CD14-positive monocyte (primary cell): ENCODE measurements around the gene GFPT2. TPM values are rescaled to one million over a fixed set of nuclear protein-coding genes. Genes with fewer than 3 reads are reported as not detected.

Source experiments
- DNase-seq, 3 donors: peaks; one replicate each; pipeline ENCODE4 v3.0.0-alpha.2; 2011 to 2022
- H2AFZ ChIP-seq: 2 replicates; pipeline ENCODE4 v1.6.0; 2012; ENCODE audit warnings: mild to moderate bottlenecking, low read depth, low read length, inconsistent platforms; ENCODE audit not compliant: insufficient read depth, poor library complexity, severe bottlenecking
- H3K27ac ChIP-seq, 2 donors: 1 replicate in 1 of 2; 2 replicates in 1 of 2; pipeline ENCODE4 v1.5.1; 2012 to 2013; ENCODE audit warnings: low read length in 2 of 2, control low read depth in 1 of 2, inconsistent platforms in 1 of 2, low read depth in 1 of 2, mild to moderate bottlenecking in 1 of 2
- H3K27me3 ChIP-seq, 2 donors: one replicate each; pipeline versions ENCODE4 v1.6.0 to v1.6.1; 2011 to 2013; ENCODE audit warnings: low read length in 2 of 2; ENCODE audit not compliant: control insufficient read depth in 2 of 2, insufficient read depth in 2 of 2
- H3K36me3 ChIP-seq, 2 donors: replicated peaks in 1 of 2; 1 replicate in 1 of 2; 2 replicates in 1 of 2; pipeline versions ENCODE4 v1.5.1 to v1.6.1; 2012 to 2013; ENCODE audit warnings: low read length in 2 of 2, control low read depth in 1 of 2, inconsistent platforms in 1 of 2, mild to moderate bottlenecking in 1 of 2; ENCODE audit not compliant: insufficient read depth in 2 of 2, control insufficient read depth in 1 of 2
- H3K4me1 ChIP-seq, 2 donors: 1 replicate in 1 of 2; 2 replicates in 1 of 2; pipeline versions ENCODE4 v1.5.1 to v1.6.1; 2012 to 2013; ENCODE audit warnings: low read length in 2 of 2, control low read depth in 1 of 2, inconsistent platforms in 1 of 2, mild to moderate bottlenecking in 1 of 2, moderate library complexity in 1 of 2; ENCODE audit not compliant: insufficient read depth in 2 of 2, control insufficient read depth in 1 of 2
- H3K4me2 ChIP-seq: replicated peaks from 2 replicates; pipeline ENCODE3; 2012; ENCODE audit warnings: low read length, moderate library complexity, mild to moderate bottlenecking; ENCODE audit not compliant: poor library complexity, severe bottlenecking; ENCODE audit errors: extremely low read depth
- H3K4me3 ChIP-seq, 3 experiments: fragments of 200-600 bp in 1 of 3; sonication (generic) in 1 of 3; replicated peaks in 1 of 3; 1 replicate in 2 of 3; 2 replicates in 1 of 3; pipeline ENCODE4 v1.5.1; 2011 to 2013; ENCODE audit warnings: low read length in 3 of 3, mild to moderate bottlenecking in 3 of 3, control low read depth in 2 of 3, low read depth in 2 of 3, inconsistent platforms in 1 of 3, moderate library complexity in 1 of 3
- H3K79me2 ChIP-seq: 2 replicates; pipeline ENCODE4 v1.6.0; 2012; ENCODE audit warnings: mild to moderate bottlenecking, control low read depth, inconsistent platforms, low read length, moderate library complexity; ENCODE audit not compliant: insufficient read depth
- H3K9ac ChIP-seq: 2 replicates; pipeline ENCODE4 v1.6.0; 2017; ENCODE audit warnings: low read length, mild to moderate bottlenecking; ENCODE audit not compliant: insufficient read depth, poor library complexity, severe bottlenecking
- H3K9me3 ChIP-seq, 2 donors: replicated peaks in 1 of 2; 1 replicate in 1 of 2; 2 replicates in 1 of 2; pipeline versions ENCODE4 v1.5.1 to v1.6.1; 2012 to 2013; ENCODE audit warnings: low read length in 2 of 2, control low read depth in 1 of 2; ENCODE audit not compliant: control insufficient read depth in 1 of 2, insufficient read depth in 1 of 2
- H4K20me1 ChIP-seq: 2 replicates; pipeline ENCODE4 v1.6.0; 2012; ENCODE audit warnings: mild to moderate bottlenecking, low read length, control low read depth, moderate library complexity; ENCODE audit not compliant: insufficient read depth
- H3K27ac Mint-ChIP-seq, 7 donors: one replicate each; pipeline ENCODE4 v1.8.0; 2020; ENCODE audit warnings: mild to moderate bottlenecking in 7 of 7, mixed read lengths in 7 of 7, moderate library complexity in 6 of 7, inconsistent platforms in 2 of 7
- H3K27me3 Mint-ChIP-seq, 3 donors: one replicate each; pipeline ENCODE4 v1.8.0; 2021 to 2022; ENCODE audit warnings: low read depth in 3 of 3, mild to moderate bottlenecking in 3 of 3, mixed read lengths in 3 of 3, moderate library complexity in 3 of 3, inconsistent platforms in 1 of 3
- H3K36me3 Mint-ChIP-seq, 2 donors: one replicate each; pipeline ENCODE4 v1.8.0; 2020; ENCODE audit warnings: mixed read lengths in 2 of 2, inconsistent platforms in 1 of 2, mild to moderate bottlenecking in 1 of 2
- H3K4me1 Mint-ChIP-seq: one replicate; pipeline ENCODE4 v1.8.0; 2020; ENCODE audit warnings: mild to moderate bottlenecking, mixed read lengths
- H3K4me3 Mint-ChIP-seq, 2 donors: one replicate each; pipeline ENCODE4 v1.8.0; 2020; ENCODE audit warnings: mild to moderate bottlenecking in 2 of 2, mixed read lengths in 2 of 2, moderate library complexity in 1 of 2
- H3K9me3 Mint-ChIP-seq, 7 donors: one replicate each; pipeline ENCODE4 v1.8.0; 2020 to 2022; ENCODE audit warnings: mixed read lengths in 7 of 7, mild to moderate bottlenecking in 6 of 7, moderate library complexity in 6 of 7, inconsistent platforms in 2 of 7
- CTCF ChIP-seq: fragments of 200-600 bp; IDR thresholded peaks from one replicate; pipeline ENCODE4 v1.8.0; 2022; ENCODE audit warnings: antibody characterized with exemption, mild to moderate bottlenecking
- WGBS: methylation state at CpG from one replicate; pipeline ENCODE4 v1.1.5; 2013; ENCODE audit warnings: missing lambda C conversion rate; ENCODE audit not compliant: insufficient coverage; 5-methylcytosine and 5-hydroxymethylcytosine counted together
- intact Hi-C, 2 donors: fragments of 100-400 bp; cut with micrococcal nuclease; formaldehyde crosslinking; loops; one replicate each; pipeline versions ENCODE4 v1.15.0 to v1.15.1; 2023
- polyA plus RNA-seq, 3 donors: library from polyadenylated mRNA; depleted of rRNA in 1 of 3; unstranded in 2 of 3; stranded (reverse) in 1 of 3; fragments of 300-500 nt in 2 of 3; fragments of >200 nt in 1 of 3; fragmentation: Illumina TruSeq in 2 of 3; gene quantifications; 1 replicate in 2 of 3; 2 replicates in 1 of 3; pipeline ENCODE4 v1.2.3, GENCODE V29; 2012 to 2021

GFPT2 gene
- polyA plus RNA-seq, 3 donors: not detected

- Histone ChIP-seq H3K4me3 (no peak overlapping the region), H3K9me3 (no peaks in the 10 kb centered on the region), H2AFZ (no peak overlapping the region), H3K4me1 (no peaks in the 10 kb centered on the region), H3K79me2 (no peaks in the 10 kb centered on the region), H3K4me2 (no peak overlapping the region), H3K27me3 (no peaks in the 10 kb centered on the region), H4K20me1 (no peaks in the 10 kb centered on the region), H3K9ac (no peak overlapping the region), H3K36me3 (no peaks in the 10 kb centered on the region), H3K27ac (no peak overlapping the region)
- Mint-ChIP-seq H3K4me1 (no peaks in the 10 kb centered on the region), H3K9me3 (peaks cover 0 to 2% (median 0%) of the 10 kb centered on the region in 7 donors), H3K27ac (peak overlapping the region in 2 of 7 donors; percentile 19 to 47), H3K27me3 (peaks cover 4 to 9% (median 4%) of the 10 kb centered on the region in 3 donors), H3K4me3 (no peak overlapping the region), H3K36me3 (no peaks in the 10 kb centered on the region)
- TF ChIP-seq CTCF: no peak
- no peak for DNase-seq
- intact Hi-C loops: loop anchor here in 1 of 2 donors (5.0 kb wide), 1 partner anchor 186 kb away; no protein-coding TSS in a partner anchor
- 88% methylated on average over 20 of the region's 23 CpGs for WGBS
These were observed 34.6 kb downstream of the GFPT2 start for GRCh38 chr5:180318456-180319089.

- Mint-ChIP-seq H3K36me3 (no peaks in the 10 kb centered on the region), H3K4me3 (no peak overlapping the region), H3K4me1 (no peaks in the 10 kb centered on the region), H3K9me3 (peaks cover 0 to 7% (median 0%) of the 10 kb centered on the region in 7 donors), H3K27ac (no peak overlapping the region), H3K27me3 (peaks cover 2 to 9% (median 4%) of the 10 kb centered on the region in 3 donors)
- no peak for TF ChIP-seq CTCF
- Histone ChIP-seq H3K27ac (no peak overlapping the region), H3K9ac (no peak overlapping the region), H3K4me2 (no peak overlapping the region), H4K20me1 (no peaks in the 10 kb centered on the region), H2AFZ (no peak overlapping the region), H3K79me2 (no peaks in the 10 kb centered on the region), H3K9me3 (no peaks in the 10 kb centered on the region), H3K4me3 (no peak overlapping the region), H3K27me3 (no peaks in the 10 kb centered on the region), H3K36me3 (no peaks in the 10 kb centered on the region), H3K4me1 (no peaks in the 10 kb centered on the region)
- WGBS: 94% methylated on average over 18 of the region's 20 CpGs
- intact Hi-C loops: loop anchor here in 1 of 2 donors (5.0 kb wide), 1 partner anchor 184 kb away; no protein-coding TSS in a partner anchor
- no peak for DNase-seq
These were observed 36.5 kb downstream of the GFPT2 start for GRCh38 chr5:180316586-180316985.
